ENCODE results near the gene KCNAB1.

KCNAB1 gene

GRCh38 chr3:156400735-156401134 is 280.4 kb downstream of the KCNAB1 start:
- ChIA-PET POLR2A (ENCODE audit: low non-redundant PET) (no interaction called here), CTCF (no interaction called here)
- DNase-seq (ENCODE audit: low spot score) = no peak
- no peak overlapping the region for H3K27ac ChIP-seq
- TF ChIP-seq CTCF (conservative IDR thresholded peaks at IDR 0.05; ENCODE audit: low read depth) = no peak

DNA sequence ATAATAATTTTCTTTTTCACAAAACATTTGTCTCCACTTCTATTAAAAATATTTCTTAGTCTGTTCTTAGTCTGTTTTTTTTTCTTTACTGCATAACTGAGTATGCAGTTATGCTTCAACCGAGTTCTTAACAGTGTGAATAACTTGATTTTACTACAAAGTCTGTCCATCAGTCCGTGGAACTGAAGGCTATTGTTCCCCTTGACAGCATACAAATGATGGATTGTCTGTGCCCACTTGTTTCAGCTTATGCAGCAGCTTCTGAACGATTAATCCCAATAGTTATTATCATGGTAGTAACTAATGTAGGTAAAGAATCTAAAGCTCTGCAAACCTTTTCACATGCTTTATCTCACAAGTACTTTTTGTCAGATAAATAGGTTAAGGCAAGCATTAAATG is 283.8 kb downstream of the KCNAB1 start:
- H3K27ac ChIP-seq = no peak overlapping the region
- ChIA-PET CTCF (no interaction called here), POLR2A (ENCODE audit: low non-redundant PET) (no interaction called here)
- no peak for DNase-seq (ENCODE audit: low spot score)
- no peak for TF ChIP-seq CTCF (conservative IDR thresholded peaks at IDR 0.05; ENCODE audit: low read depth)

GRCh38 chr3:156406393-156406792 is 286.0 kb downstream of the KCNAB1 start:
- no peak overlapping the region for H3K27ac ChIP-seq
- no peak for DNase-seq (ENCODE audit: low spot score)
- CTCF ChIA-PET = no interaction called here
- TF ChIP-seq CTCF (conservative IDR thresholded peaks at IDR 0.05; ENCODE audit: low read depth) = no peak
- POLR2A ChIA-PET (ENCODE audit: low non-redundant PET) = interaction anchor here (0.6 kb wide), 1 partner anchor 63 kb away, joined by 3 read pairs; no protein-coding TSS in a partner anchor

DNA sequence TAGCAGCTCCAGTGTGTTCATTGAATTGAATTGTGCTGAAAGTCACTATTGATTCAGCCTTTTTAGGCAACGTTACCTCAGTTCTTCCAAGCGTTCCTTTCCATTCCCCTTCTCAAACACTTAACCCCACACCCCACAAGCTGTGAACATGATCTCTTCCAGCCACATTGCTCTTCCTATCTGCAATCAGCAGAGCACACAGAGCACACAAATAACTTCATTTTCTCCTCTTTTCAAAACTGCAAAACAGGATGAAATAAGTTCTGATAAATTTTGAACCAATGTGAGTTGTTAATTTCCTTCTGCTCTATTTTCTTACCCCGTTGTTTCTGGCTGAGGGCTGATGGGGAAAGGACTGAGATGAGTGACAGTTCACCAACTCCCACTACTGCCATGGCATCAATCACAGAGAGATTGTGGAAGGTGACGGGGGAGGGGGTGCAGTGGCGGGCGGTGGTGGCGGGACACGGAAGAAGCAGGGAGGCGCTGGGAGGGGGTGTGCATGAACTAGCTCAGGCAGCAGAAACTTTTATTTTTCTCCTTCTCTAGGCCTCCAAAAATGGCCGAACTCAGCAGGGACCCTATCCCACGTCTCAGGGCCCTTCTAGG is 287.3 kb downstream of the KCNAB1 start:
- DNase-seq (ENCODE audit: low spot score) = no peak
- ChIA-PET CTCF (no interaction called here), POLR2A (ENCODE audit: low non-redundant PET) (no interaction called here)
- no peak overlapping the region for H3K27ac ChIP-seq
- no peak for TF ChIP-seq CTCF (conservative IDR thresholded peaks at IDR 0.05; ENCODE audit: low read depth)

GRCh38 chr3:156409694-156410093 is 289.3 kb downstream of the KCNAB1 start:
- ChIA-PET CTCF (interaction anchor here (0.8 kb wide), 1 partner anchor 200 kb away, joined by 5 read pairs; no protein-coding TSS in a partner anchor), POLR2A (ENCODE audit: low non-redundant PET) (no interaction called here)
- no peak for TF ChIP-seq CTCF (conservative IDR thresholded peaks at IDR 0.05; ENCODE audit: low read depth)
- DNase-seq (ENCODE audit: low spot score) = no peak
- H3K27ac ChIP-seq = no peak overlapping the region

GRCh38 chr3:156412600-156412999 is 292.2 kb downstream of the KCNAB1 start:
- no peak for DNase-seq (ENCODE audit: low spot score)
- ChIA-PET CTCF (no interaction called here), POLR2A (ENCODE audit: low non-redundant PET) (no interaction called here)
- no peak overlapping the region for H3K27ac ChIP-seq
- TF ChIP-seq CTCF (conservative IDR thresholded peaks at IDR 0.05; ENCODE audit: low read depth) = no peak

Measured in RWPE1 (cell line).